HCT116 (cell line): ENCODE data around the gene KLHL5. TPM values are rescaled to one million over a fixed set of nuclear protein-coding genes. Genes with fewer than 3 reads are reported as not detected.

ENCODE experiments used
- ATAC-seq: fragments of 200-7000 bp; cut with Tn5 transposase; 2 replicates; pipeline ENCODE4 v1.9.1; 2020; ENCODE audit warnings: mild to moderate bottlenecking, moderate library complexity
- BruUV-seq: library from RNA; stranded (reverse); fragments of 400-500 nt; replicated peaks from 2 replicates; lab custom pipeline; 2021; lab: Mats Ljungman, UMichigan
- CTCF ChIA-PET: fragments of 300-600 bp; sonication (Branson Sonifier 250); formaldehyde crosslinking; loops from one replicate; lab custom pipeline; 2021; ENCODE audit warnings: antibody characterized with exemption; lab: Charles Lee
- POLR2A ChIA-PET: fragments of 300-600, 350-600 bp; sonication (Branson Sonifier 250); formaldehyde crosslinking; loops from one replicate; lab custom pipeline; 2021; ENCODE audit warnings: antibody characterized with exemption; lab: Charles Lee
- RAD21 ChIA-PET, 2 experiments: fragments of 300-600 bp; sonication (Branson Sonifier 250); formaldehyde crosslinking; loops; one replicate each; lab custom pipeline; 2023; ENCODE audit warnings: low total read pairs in 2 of 2; ENCODE audit not compliant: uncharacterized antibody in 2 of 2, unreplicated experiment in 2 of 2, low non-redundant PET in 1 of 2; lab: Charles Lee
- DNase-seq: peaks from one replicate; pipeline ENCODE4 v3.0.0-alpha.2; 2010; ENCODE audit warnings: low read depth, low spot score
- H2AFZ ChIP-seq: fragments of 200-600 bp; shearing (Covaris generic), sonication (generic); 2 replicates; pipeline ENCODE4 v1.6.1; 2017; ENCODE audit warnings: low read depth, mixed run types, mixed read lengths, antibody characterized with exemption, low read length; ENCODE audit not compliant: poor library complexity, severe bottlenecking
- H3K27ac ChIP-seq: 2 replicates; pipeline ENCODE4 v1.5.1; 2012; ENCODE audit warnings: low read depth, low read length
- H3K27me3 ChIP-seq: fragments of 200-600 bp; sonication (generic); 2 replicates; pipeline ENCODE4 v1.6.1; 2016; ENCODE audit warnings: mixed run types, low read length, mixed read lengths; ENCODE audit not compliant: insufficient read depth
- H3K36me3 ChIP-seq, 2 experiments: fragments of 200-500 bp in 1 of 2; fragments of 200-600 bp in 1 of 2; sonication (Bioruptor generic) in 1 of 2; sonication (generic) in 1 of 2; 2 replicates each; pipeline versions ENCODE4 v1.5.1 to v1.6.1; 2014 to 2016; ENCODE audit warnings: low read length in 2 of 2, inconsistent platforms in 1 of 2, mixed read lengths in 1 of 2, mixed run types in 1 of 2; ENCODE audit not compliant: insufficient read depth in 2 of 2, control insufficient read depth in 1 of 2
- H3K4me1 ChIP-seq, 2 experiments: fragments of 200-600 bp in 1 of 2; sonication (generic) in 1 of 2; 2 replicates each; pipeline versions ENCODE4 v1.5.1 to v1.6.1; 2012 to 2017; ENCODE audit warnings: low read length in 2 of 2, inconsistent platforms in 1 of 2, mild to moderate bottlenecking in 1 of 2, mixed read lengths in 1 of 2, mixed run types in 1 of 2, moderate library complexity in 1 of 2; ENCODE audit not compliant: insufficient read depth in 2 of 2, control insufficient read depth in 1 of 2
- H3K4me2 ChIP-seq: fragments of 200-600 bp; sonication (generic); 2 replicates; pipeline ENCODE4 v1.6.1; 2017; ENCODE audit warnings: mixed run types, low read length, mixed read lengths
- H3K4me3 ChIP-seq, 2 experiments: fragments of 200-600 bp in 1 of 2; sonication (generic) in 1 of 2; replicated peaks in 1 of 2; 2 replicates each; pipeline ENCODE4 v1.5.1; 2011 to 2016; ENCODE audit warnings: low read length in 2 of 2, control low read depth in 1 of 2, low read depth in 1 of 2, mild to moderate bottlenecking in 1 of 2, mixed read lengths in 1 of 2, mixed run types in 1 of 2
- H3K79me2 ChIP-seq: fragments of 200-600 bp; sonication (generic); 2 replicates; pipeline ENCODE4 v1.6.1; 2017; ENCODE audit warnings: mild to moderate bottlenecking, mixed run types, low read length, moderate library complexity, mixed read lengths; ENCODE audit not compliant: insufficient read depth
- H3K9ac ChIP-seq: fragments of 200-600 bp; sonication (generic); 2 replicates; pipeline ENCODE4 v1.6.1; 2016; ENCODE audit warnings: low read length, mixed read lengths
- H3K9me2 ChIP-seq: fragments of 200-600 bp; sonication (generic), shearing (Covaris generic); 2 replicates; pipeline ENCODE4 v1.6.1; 2017; ENCODE audit warnings: mixed run types, mild to moderate bottlenecking, moderate library complexity; ENCODE audit not compliant: insufficient read depth
- H3K9me3 ChIP-seq, 2 experiments: fragments of 200-500 bp in 1 of 2; fragments of 200-600 bp in 1 of 2; sonication (Bioruptor generic) in 1 of 2; sonication (generic) in 1 of 2; 2 replicates each; pipeline ENCODE4 v1.6.1; 2014 to 2017; ENCODE audit warnings: low read length in 2 of 2, mixed read lengths in 2 of 2, inconsistent platforms in 1 of 2, low read depth in 1 of 2, mild to moderate bottlenecking in 1 of 2, mixed run types in 1 of 2, moderate library complexity in 1 of 2; ENCODE audit not compliant: control insufficient read depth in 1 of 2, insufficient read depth in 1 of 2
- H4K20me1 ChIP-seq: fragments of 200-600 bp; sonication (generic), shearing (Covaris generic); 2 replicates; pipeline ENCODE4 v1.6.1; 2017; ENCODE audit warnings: mixed run types, mild to moderate bottlenecking, moderate library complexity; ENCODE audit not compliant: insufficient read depth
- ATF3 ChIP-seq: IDR thresholded peaks from 2 replicates; pipeline ENCODE4 v1.6.1; 2012
- CBX3 ChIP-seq: IDR thresholded peaks from 2 replicates; pipeline ENCODE4 v1.6.1; 2012; ENCODE audit warnings: low read depth
- CEBPB ChIP-seq: IDR thresholded peaks from 2 replicates; pipeline ENCODE4 v1.6.1; 2012; ENCODE audit warnings: low read depth
- EGR1 ChIP-seq: IDR thresholded peaks from 2 replicates; pipeline ENCODE4 v1.6.1; 2012; ENCODE audit warnings: low read depth
- ELF1 ChIP-seq: IDR thresholded peaks from 2 replicates; pipeline ENCODE4 v1.6.1; 2012; ENCODE audit warnings: low read depth, borderline replicate concordance
- EZH2 ChIP-seq: fragments of 200-600 bp; sonication (generic); IDR thresholded peaks from 2 replicates; pipeline ENCODE4 v1.6.1; 2017; ENCODE audit warnings: antibody characterized with exemption, mixed run types
- FOSL1 ChIP-seq: IDR thresholded peaks from 2 replicates; pipeline ENCODE4 v1.6.1; 2012; ENCODE audit warnings: low read depth
- MAX ChIP-seq: IDR thresholded peaks from 2 replicates; pipeline ENCODE4 v1.6.1; 2012
- POLR2A ChIP-seq: IDR thresholded peaks from 2 replicates; pipeline ENCODE4 v1.7.0; 2011; ENCODE audit warnings: borderline replicate concordance; ENCODE audit not compliant: insufficient read depth, insufficient read length; ENCODE audit errors: extremely low read depth
- POLR2AphosphoS5 ChIP-seq: IDR thresholded peaks from 2 replicates; pipeline ENCODE4 v1.6.1; 2011; ENCODE audit warnings: mild to moderate bottlenecking, low read depth, low read length, moderate library complexity
- RAD21 ChIP-seq: IDR thresholded peaks from 2 replicates; pipeline ENCODE4 v1.6.1; 2012; ENCODE audit warnings: low read depth, mild to moderate bottlenecking
- SIN3A ChIP-seq: IDR thresholded peaks from 2 replicates; pipeline ENCODE4 v1.6.1; 2012; ENCODE audit warnings: low read depth
- SP1 ChIP-seq: IDR thresholded peaks from 2 replicates; pipeline ENCODE4 v1.6.1; 2012; ENCODE audit warnings: low read depth
- SRF ChIP-seq: IDR thresholded peaks from 2 replicates; pipeline ENCODE4 v1.6.1; 2012; ENCODE audit warnings: low read depth
- ZBTB33 ChIP-seq: IDR thresholded peaks from 2 replicates; pipeline ENCODE4 v1.6.1; 2011; ENCODE audit warnings: mild to moderate bottlenecking, low read length, moderate library complexity; ENCODE audit not compliant: insufficient replicate concordance; ENCODE audit errors: extremely low read depth
- intact Hi-C: fragments of 100-400 bp; cut with micrococcal nuclease; formaldehyde crosslinking; loops from 2 replicates; pipeline ENCODE4 v1.10.0; 2022
- total RNA-seq: library from RNA; stranded (reverse); gene quantifications from one replicate; pipeline ENCODE4 v1.2.1, GENCODE V29; 2021; ENCODE audit not compliant: unreplicated experiment

KLHL5 gene
- total RNA-seq, 1 experiment from 2014 or later: 20.8 TPM

GRCh38 chr4:39061457-39061856 is 575 bp upstream of the KLHL5 start:
- POLR2A ChIA-PET: no interaction called here
- Histone ChIP-seq H3K27ac (no peak overlapping the region), H3K9ac (no peak overlapping the region), H3K4me2 (no peak overlapping the region), H4K20me1 (no peaks in the 10 kb centered on the region), H3K9me3 (no peaks in the 10 kb centered on the region), H2AFZ (no peak overlapping the region), H3K36me3 (no peaks in the 10 kb centered on the region), H3K27me3 (no peaks in the 10 kb centered on the region), H3K79me2 (0 out of 2 replicates have a peak, but pooled peaks cover 4% of the 10 kb centered on the region), H3K4me1 (no peaks in the 10 kb centered on the region), H3K9me2 (no peaks in the 10 kb centered on the region)
- no TSS peak for BruUV-seq
- RAD21 ChIA-PET: no interaction called here
- intact Hi-C loops: no loop called here
- CTCF ChIA-PET: no interaction called here
- ATAC-seq: no peak
- TF ChIP-seq POLR2AphosphoS5 (no peak), SIN3A (no peak), CEBPB (no peak), ATF3 (no peak), RAD21 (peak; percentile 16; the same call in 1 of the 2 replicates)
- TF ChIP-seq, all 23 proteins: peak for 1
- H3K4me3 ChIP-seq: no peak overlapping the region
- DNase-seq: no peak

- H3K9me3 ChIP-seq: no peaks in the 10 kb centered on the region
- no peak overlapping the region for H3K27ac ChIP-seq
- no peak for ATAC-seq
- no peaks in the 10 kb centered on the region for H4K20me1 ChIP-seq
- H3K9ac ChIP-seq: no peak overlapping the region
- no peaks in the 10 kb centered on the region for H3K27me3 ChIP-seq
- no peaks in the 10 kb centered on the region for H3K79me2 ChIP-seq
- DNase-seq: no peak
- intact Hi-C loops: no loop called here
- H3K4me3 ChIP-seq: no peak overlapping the region
- H3K36me3 ChIP-seq: no peaks in the 10 kb centered on the region
- no TSS peak for BruUV-seq
- RAD21 ChIA-PET: no interaction called here
- H3K4me1 ChIP-seq: no peaks in the 10 kb centered on the region
- POLR2A ChIA-PET: no interaction called here
- H2AFZ ChIP-seq: no peak overlapping the region
- H3K4me2 ChIP-seq: no peak overlapping the region
- CTCF ChIA-PET: no interaction called here
- TF ChIP-seq SRF: no peak
- TF ChIP-seq EZH2: no peak
- no peak for TF ChIP-seq ZBTB33
- TF ChIP-seq SIN3A: no peak
- no peak for TF ChIP-seq POLR2AphosphoS5
- TF ChIP-seq CBX3: no peak
- no peak for TF ChIP-seq FOSL1
- no peak for TF ChIP-seq SP1
- no peak for TF ChIP-seq CEBPB
- TF ChIP-seq POLR2A: no peak
- no peak for TF ChIP-seq MAX
- no peak for TF ChIP-seq ELF1
- no peak for TF ChIP-seq EGR1
- TF ChIP-seq, all 23 proteins: peak for 0
- H3K9me2 ChIP-seq: no peaks in the 10 kb centered on the region
These were observed 702 bp downstream of the KLHL5 start for GRCh38 chr4:39062770-39063097.
